Mammary epithelial cell (primary cell): ENCODE data around the gene NLN.

ENCODE experiments used
- EZH2 ChIP-seq: IDR thresholded peaks from 2 replicates; pipeline ENCODE4 v1.6.1; 2012; ENCODE audit warnings: low read length, inconsistent platforms, borderline replicate concordance
- TF ChIP-seq, protein P1 (sequence below), 2 donors: IDR thresholded peaks in 1 of 2; conservative IDR thresholded peaks in 1 of 2; 2 replicates each; pipeline ENCODE4 v1.5.1; 2011 to 2012; ENCODE audit warnings: inconsistent platforms in 2 of 2, low read length in 2 of 2, mild to moderate bottlenecking in 2 of 2, control low read depth in 1 of 2, low read depth in 1 of 2; ENCODE audit not compliant: insufficient read depth in 1 of 2; ENCODE audit errors: extremely low read depth in 1 of 2

DNA sequence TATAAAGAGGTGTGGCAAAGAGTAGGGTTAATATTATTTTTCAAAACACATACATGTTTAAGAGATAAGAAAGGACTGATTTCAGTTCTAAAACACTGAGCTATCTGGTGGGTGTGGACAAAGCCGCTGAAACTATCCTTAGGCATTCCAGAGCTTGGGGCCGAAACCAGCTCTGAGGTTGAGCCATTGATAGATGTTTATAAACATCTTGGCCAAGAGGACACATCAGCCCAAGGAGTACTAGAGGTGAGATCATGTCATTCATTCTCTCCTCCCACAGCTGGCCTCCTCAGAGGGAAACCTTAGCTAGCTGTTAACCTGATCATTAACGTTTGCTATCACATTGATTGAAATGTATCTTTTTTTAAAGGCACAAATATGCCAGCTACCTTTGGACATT lies 89.9 kb downstream of the NLN start:
- TF ChIP-seq, protein P1, sequence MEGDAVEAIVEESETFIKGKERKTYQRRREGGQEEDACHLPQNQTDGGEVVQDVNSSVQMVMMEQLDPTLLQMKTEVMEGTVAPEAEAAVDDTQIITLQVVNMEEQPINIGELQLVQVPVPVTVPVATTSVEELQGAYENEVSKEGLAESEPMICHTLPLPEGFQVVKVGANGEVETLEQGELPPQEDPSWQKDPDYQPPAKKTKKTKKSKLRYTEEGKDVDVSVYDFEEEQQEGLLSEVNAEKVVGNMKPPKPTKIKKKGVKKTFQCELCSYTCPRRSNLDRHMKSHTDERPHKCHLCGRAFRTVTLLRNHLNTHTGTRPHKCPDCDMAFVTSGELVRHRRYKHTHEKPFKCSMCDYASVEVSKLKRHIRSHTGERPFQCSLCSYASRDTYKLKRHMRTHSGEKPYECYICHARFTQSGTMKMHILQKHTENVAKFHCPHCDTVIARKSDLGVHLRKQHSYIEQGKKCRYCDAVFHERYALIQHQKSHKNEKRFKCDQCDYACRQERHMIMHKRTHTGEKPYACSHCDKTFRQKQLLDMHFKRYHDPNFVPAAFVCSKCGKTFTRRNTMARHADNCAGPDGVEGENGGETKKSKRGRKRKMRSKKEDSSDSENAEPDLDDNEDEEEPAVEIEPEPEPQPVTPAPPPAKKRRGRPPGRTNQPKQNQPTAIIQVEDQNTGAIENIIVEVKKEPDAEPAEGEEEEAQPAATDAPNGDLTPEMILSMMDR (conservative IDR thresholded peaks at IDR 0.05 in 1 of 2, IDR thresholded peaks at IDR 0.05 in 1 of 2; ENCODE audit: extremely low read depth in 1 of 2, insufficient read depth in 1 of 2, low read depth in 1 of 2, low read length in 2 of 2) = no peak
- no peak for TF ChIP-seq EZH2
